DMS53 treated with DMSO at 0.1 percent for 48 hours (cell line): ENCODE measurements around the gene OR52W1.
"Not testable (repeated sequence)": the region's sequence is repeated elsewhere in the genome, so short reads cannot be mapped to it uniquely, and the experiment has no call there.

Source experiments
- DNase-seq: peaks from one replicate; lab custom pipeline; 2025; ENCODE audit not compliant: unreplicated experiment; lab: John Stamatoyannopoulos, UW

Gene OR52W1

GRCh38 chr11:6216501-6216900 is 17.5 kb downstream of the OR52W1 start:
- DNase-seq, result no peak

- DNase-seq, result no peak
Measured at GRCh38 chr11:6217722-6218121, 18.7 kb downstream of the OR52W1 start.

GRCh38 chr11:6219359-6219758 is 20.3 kb downstream of the OR52W1 start:
- DNase-seq, result no peak

- no peak for DNase-seq
Measured at GRCh38 chr11:6223854-6224253, 24.8 kb downstream of the OR52W1 start.

- no peak for DNase-seq
Measured at GRCh38 chr11:6224421-6224820, 25.4 kb downstream of the OR52W1 start.

- no peak for DNase-seq
Measured at GRCh38 chr11:6225024-6225423, 26.0 kb downstream of the OR52W1 start.

GRCh38 chr11:6225896-6226295 is 26.9 kb downstream of the OR52W1 start:
- no peak for DNase-seq

GRCh38 chr11:6228520-6228919 is 29.5 kb downstream of the OR52W1 start:
- no peak for DNase-seq

- DNase-seq, result no peak
Measured at GRCh38 chr11:6229911-6230310, 30.9 kb downstream of the OR52W1 start.

GRCh38 chr11:6232899-6233298 is 33.9 kb downstream of the OR52W1 start:
- DNase-seq, result no peak

- DNase-seq, result no peak
Measured at GRCh38 chr11:6233984-6234386, 35.0 kb downstream of the OR52W1 start.

- DNase-seq, result peak; percentile 100
Measured at GRCh38 chr11:6234387-6235107, 35.5 kb downstream of the OR52W1 start, which contains the start of gene FHIP1B. FHIP1B (minus strand) TSS chr11:6234636; CDS start chr11:6224516, 10,120 bp downstream.

- DNase-seq, result no peak
Measured at GRCh38 chr11:6237266-6237665, 38.2 kb downstream of the OR52W1 start.

GRCh38 chr11:6237761-6238302 is 38.8 kb downstream of the OR52W1 start:
- DNase-seq, result no peak

- DNase-seq, result no peak
Measured at GRCh38 chr11:6238902-6239301, 39.9 kb downstream of the OR52W1 start, which contains the start of gene CNGA4. CNGA4 (plus strand) TSS chr11:6239089; CDS start chr11:6239207, 118 bp downstream.

GRCh38 chr11:6240139-6240538 is 41.1 kb downstream of the OR52W1 start:
- no peak for DNase-seq

GRCh38 chr11:6240781-6241180 is 41.8 kb downstream of the OR52W1 start:
- DNase-seq, result no peak

- DNase-seq, result no peak
Measured at GRCh38 chr11:6241316-6241715, 42.3 kb downstream of the OR52W1 start.

- DNase-seq, result no peak
Measured at GRCh38 chr11:6245536-6245935, 46.5 kb downstream of the OR52W1 start.

GRCh38 chr11:6248248-6248647 is 49.2 kb downstream of the OR52W1 start:
- no peak for DNase-seq

GRCh38 chr11:6248897-6249296 is 49.9 kb downstream of the OR52W1 start:
- not testable (repeated sequence) for DNase-seq
